SK-N-MC (cell line): ENCODE results near the gene TSR3.

Experiments
- EZH2 ChIP-seq: fragments of 200-600 bp; sonication (generic); IDR thresholded peaks from one replicate; pipeline ENCODE4 v1.6.1; 2017; ENCODE audit warnings: antibody characterized with exemption
- POLR2AphosphoS5 ChIP-seq: IDR thresholded peaks from 2 replicates; pipeline ENCODE4 v1.6.1; 2012; ENCODE audit warnings: mild to moderate bottlenecking, low read depth, low read length, borderline replicate concordance

DNA sequence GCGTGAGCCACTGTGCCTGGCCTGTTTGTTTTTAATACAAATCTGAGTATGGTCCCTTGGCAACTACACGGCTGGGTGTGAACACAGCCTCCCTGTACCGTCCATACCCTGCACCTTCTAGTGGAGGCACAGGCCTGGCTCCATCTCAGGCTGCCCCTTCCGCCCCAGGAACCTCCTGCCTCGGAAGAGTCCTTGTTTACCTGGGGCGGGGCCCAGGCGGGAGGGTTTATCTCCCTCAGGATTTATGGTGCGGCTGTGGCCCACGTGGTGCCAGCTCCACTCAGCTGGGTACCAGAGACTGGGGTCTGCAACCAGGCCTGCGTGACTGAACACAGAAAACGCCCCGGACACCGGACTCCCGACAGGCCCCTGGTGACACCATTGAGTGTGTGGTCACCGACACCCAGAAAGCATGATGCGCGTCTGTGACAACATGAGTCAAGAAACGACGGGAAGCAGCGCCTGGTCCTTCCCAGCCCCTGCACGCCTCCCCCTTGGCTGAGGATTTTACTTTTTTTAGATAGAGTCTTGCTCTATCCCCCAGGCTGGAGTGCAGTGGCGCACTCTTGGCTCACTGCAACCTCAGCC, 43.9 kb upstream of the TSR3 start:
- TF ChIP-seq POLR2AphosphoS5 (no peak), EZH2 (no peak)
